ENCODE results near the gene SP8.

The SP8 gene

DNA sequence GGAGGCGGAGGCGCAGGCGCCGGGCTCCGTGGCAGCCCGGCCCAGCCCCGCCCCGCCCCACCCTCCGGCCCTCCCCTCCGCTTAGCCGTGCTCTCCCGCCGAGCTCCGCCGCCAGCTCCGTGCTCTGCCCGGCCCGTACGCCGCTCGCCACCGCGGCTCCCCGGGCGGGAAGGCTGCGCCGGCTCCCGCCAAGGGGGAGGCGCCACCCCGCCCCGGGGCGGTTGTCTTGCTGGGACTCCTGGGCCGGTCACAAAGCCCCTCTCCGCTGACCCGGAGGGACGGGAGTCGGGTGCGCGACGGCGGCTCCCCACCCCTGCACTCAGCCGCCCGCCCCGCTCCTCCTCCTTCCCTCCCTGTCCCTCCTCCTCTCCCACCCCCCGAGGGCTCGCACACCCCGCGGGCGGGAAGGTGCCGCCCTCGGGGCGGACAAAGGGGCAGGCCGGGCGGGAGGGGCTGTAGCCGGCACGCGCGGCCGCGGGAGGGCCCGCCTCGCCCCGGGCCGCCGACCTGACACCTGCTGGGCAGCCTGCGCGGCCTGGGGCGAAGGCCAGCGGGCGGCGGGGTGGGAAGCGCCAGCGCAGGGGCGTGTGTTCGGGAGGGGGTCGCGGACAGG is 11.5 kb upstream of the SP8 start:
- ATAC-seq = peak; percentile 85
- peak overlapping the region; percentile 38 for H3K4me3 Mint-ChIP-seq
- H3K9me3 Mint-ChIP-seq = no peaks in the 10 kb centered on the region
- no peaks in the 10 kb centered on the region for H3K36me3 Mint-ChIP-seq
- H3K27me3 Mint-ChIP-seq = peaks cover 34% of the 10 kb centered on the region
- peaks cover 14% of the 10 kb centered on the region for H3K4me1 Mint-ChIP-seq
- H3K27ac Mint-ChIP-seq = no peak overlapping the region

GRCh38 chr7:20797462-20798080 is 10.9 kb upstream of the SP8 start:
- peak; percentile 76 for ATAC-seq
- Mint-ChIP-seq H3K27ac (no peak overlapping the region), H3K9me3 (no peaks in the 10 kb centered on the region), H3K36me3 (no peaks in the 10 kb centered on the region), H3K27me3 (peaks cover 41% of the 10 kb centered on the region), H3K4me1 (peaks cover 14% of the 10 kb centered on the region), H3K4me3 (peak overlapping the region; percentile 83)

GRCh38 chr7:20797042-20797461 is 10.4 kb upstream of the SP8 start:
- H3K4me1 Mint-ChIP-seq = peaks cover 14% of the 10 kb centered on the region
- no peaks in the 10 kb centered on the region for H3K36me3 Mint-ChIP-seq
- ATAC-seq = no peak
- H3K27ac Mint-ChIP-seq = no peak overlapping the region
- peak overlapping the region; percentile 83 for H3K4me3 Mint-ChIP-seq
- peaks cover 46% of the 10 kb centered on the region for H3K27me3 Mint-ChIP-seq
- no peaks in the 10 kb centered on the region for H3K9me3 Mint-ChIP-seq

- no peaks in the 10 kb centered on the region for H3K36me3 Mint-ChIP-seq
- H3K4me1 Mint-ChIP-seq = peaks cover 14% of the 10 kb centered on the region
- H3K27ac Mint-ChIP-seq = no peak overlapping the region
- H3K9me3 Mint-ChIP-seq = no peaks in the 10 kb centered on the region
- H3K4me3 Mint-ChIP-seq = peak overlapping the region; percentile 63
- ATAC-seq = no peak
- H3K27me3 Mint-ChIP-seq = peaks cover 51% of the 10 kb centered on the region
These were observed 9.8 kb upstream of the SP8 start for GRCh38 chr7:20796500-20796899.

GRCh38 chr7:20795881-20796280 is 9.2 kb upstream of the SP8 start:
- peaks cover 57% of the 10 kb centered on the region for H3K27me3 Mint-ChIP-seq
- no peak overlapping the region for H3K27ac Mint-ChIP-seq
- ATAC-seq = no peak
- peaks cover 14% of the 10 kb centered on the region for H3K4me1 Mint-ChIP-seq
- H3K4me3 Mint-ChIP-seq = no peak overlapping the region
- H3K36me3 Mint-ChIP-seq = no peaks in the 10 kb centered on the region
- H3K9me3 Mint-ChIP-seq = no peaks in the 10 kb centered on the region

DNA sequence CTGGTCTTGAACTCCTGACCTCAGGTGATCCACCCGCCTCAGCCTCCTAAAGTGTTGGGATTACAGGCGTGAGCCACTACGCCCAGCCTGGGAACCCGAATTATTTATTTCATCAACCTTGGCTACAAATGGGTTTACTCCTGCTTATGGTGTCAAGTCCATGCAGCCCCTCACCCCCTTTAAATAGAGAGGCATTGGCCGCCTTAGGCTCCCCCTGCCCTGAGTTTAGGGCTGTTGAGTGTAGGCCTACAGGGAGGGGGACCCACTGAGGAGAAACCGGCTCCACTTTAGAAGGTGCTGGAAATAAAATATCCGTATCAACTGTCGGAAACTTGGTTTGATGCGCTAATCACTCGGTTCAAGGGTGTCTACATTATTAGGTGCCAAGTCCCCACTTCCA is 8.7 kb upstream of the SP8 start:
- H3K27me3 Mint-ChIP-seq = peaks cover 63% of the 10 kb centered on the region
- H3K36me3 Mint-ChIP-seq = no peaks in the 10 kb centered on the region
- H3K27ac Mint-ChIP-seq = no peak overlapping the region
- no peak overlapping the region for H3K4me3 Mint-ChIP-seq
- peaks cover 14% of the 10 kb centered on the region for H3K4me1 Mint-ChIP-seq
- no peak for ATAC-seq
- no peaks in the 10 kb centered on the region for H3K9me3 Mint-ChIP-seq

DNA sequence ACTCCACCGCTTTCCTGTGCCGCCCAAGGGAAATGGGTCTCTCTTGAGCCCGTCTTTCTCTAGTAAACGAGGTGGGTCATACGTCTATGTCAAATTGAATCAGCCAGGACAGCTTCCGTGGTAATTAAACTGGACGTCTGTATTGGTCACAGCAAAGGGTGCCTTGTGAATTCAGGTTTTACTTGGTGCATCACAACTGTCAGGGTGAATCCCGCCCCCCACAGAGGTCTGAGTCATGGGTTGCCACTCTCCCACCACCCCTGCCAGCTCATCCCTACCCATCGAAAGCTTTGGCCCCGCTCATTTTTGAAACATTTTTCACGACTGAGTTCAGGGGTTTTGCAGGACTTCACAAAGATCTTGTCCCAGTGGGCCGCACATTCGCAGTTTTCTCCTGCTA is 8.0 kb upstream of the SP8 start:
- H3K27me3 Mint-ChIP-seq = peaks cover 69% of the 10 kb centered on the region
- ATAC-seq = no peak
- peaks cover 14% of the 10 kb centered on the region for H3K4me1 Mint-ChIP-seq
- no peak overlapping the region for H3K27ac Mint-ChIP-seq
- no peak overlapping the region for H3K4me3 Mint-ChIP-seq
- H3K9me3 Mint-ChIP-seq = no peaks in the 10 kb centered on the region
- H3K36me3 Mint-ChIP-seq = no peaks in the 10 kb centered on the region

- H3K4me3 Mint-ChIP-seq = no peak overlapping the region
- ATAC-seq = no peak
- H3K27ac Mint-ChIP-seq = no peak overlapping the region
- peaks cover 61% of the 10 kb centered on the region for H3K27me3 Mint-ChIP-seq
- no peaks in the 10 kb centered on the region for H3K9me3 Mint-ChIP-seq
- H3K4me1 Mint-ChIP-seq = peaks cover 10% of the 10 kb centered on the region
- no peaks in the 10 kb centered on the region for H3K36me3 Mint-ChIP-seq
These were observed 7.2 kb upstream of the SP8 start for GRCh38 chr7:20793694-20794394.

- Mint-ChIP-seq H3K36me3 (no peaks in the 10 kb centered on the region), H3K9me3 (no peaks in the 10 kb centered on the region), H3K27ac (no peak overlapping the region), H3K4me1 (peaks cover 7% of the 10 kb centered on the region), H3K4me3 (no peak overlapping the region), H3K27me3 (peaks cover 58% of the 10 kb centered on the region)
- no peak for ATAC-seq
These were observed 6.6 kb upstream of the SP8 start for GRCh38 chr7:20793248-20793647.

DNA sequence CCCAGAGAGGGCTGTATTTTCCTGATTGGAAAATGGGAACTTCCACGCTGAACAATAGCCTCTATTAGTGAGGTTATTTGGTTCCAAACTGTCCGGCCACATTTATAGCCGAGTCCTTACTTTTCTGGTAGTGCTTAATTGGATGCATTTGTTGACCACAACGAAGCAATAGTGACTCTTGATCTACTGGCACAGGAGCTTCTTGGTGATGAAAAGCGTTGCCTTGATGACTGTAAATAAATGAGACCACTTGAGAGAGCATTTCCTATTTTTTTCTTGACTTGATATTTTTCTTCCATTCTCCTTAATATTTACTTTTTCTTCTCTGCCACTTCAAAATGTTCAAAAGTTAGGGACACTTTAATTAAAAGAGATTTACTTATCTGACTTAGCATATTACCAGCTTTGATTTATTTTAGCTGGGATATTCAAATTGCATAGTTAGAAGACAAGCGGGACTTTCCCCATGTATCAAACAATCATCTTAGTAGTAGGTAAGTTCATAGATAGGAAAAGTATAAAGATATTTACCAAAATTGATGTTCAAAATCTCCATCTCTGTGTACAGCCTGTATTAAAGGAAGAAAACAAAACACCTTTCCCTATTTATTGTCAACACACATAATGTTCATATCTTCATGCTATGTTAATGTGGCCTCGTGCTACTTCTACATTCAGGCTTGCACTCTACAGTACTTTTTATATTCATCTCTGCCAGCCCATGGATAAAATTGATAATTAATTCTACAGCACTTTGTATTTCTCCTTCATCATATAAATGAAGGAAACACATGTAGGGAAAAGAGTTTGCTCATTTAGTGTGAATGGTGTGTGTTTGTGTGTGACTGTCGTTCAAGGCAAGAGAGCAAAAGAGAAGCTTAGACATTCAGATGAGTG is 5.1 kb upstream of the SP8 start:
- H3K27ac Mint-ChIP-seq = no peak overlapping the region
- no peaks in the 10 kb centered on the region for H3K4me1 Mint-ChIP-seq
- ATAC-seq = no peak
- peaks cover 64% of the 10 kb centered on the region for H3K27me3 Mint-ChIP-seq
- no peaks in the 10 kb centered on the region for H3K36me3 Mint-ChIP-seq
- H3K4me3 Mint-ChIP-seq = no peak overlapping the region
- peaks cover 5% of the 10 kb centered on the region for H3K9me3 Mint-ChIP-seq

- H3K27ac Mint-ChIP-seq = no peak overlapping the region
- H3K36me3 Mint-ChIP-seq = no peaks in the 10 kb centered on the region
- H3K4me1 Mint-ChIP-seq = peaks cover 5% of the 10 kb centered on the region
- no peak for ATAC-seq
- peaks cover 66% of the 10 kb centered on the region for H3K27me3 Mint-ChIP-seq
- H3K9me3 Mint-ChIP-seq = peaks cover 5% of the 10 kb centered on the region
- H3K4me3 Mint-ChIP-seq = no peak overlapping the region
These were observed 3.7 kb upstream of the SP8 start for GRCh38 chr7:20790375-20790774.

DNA sequence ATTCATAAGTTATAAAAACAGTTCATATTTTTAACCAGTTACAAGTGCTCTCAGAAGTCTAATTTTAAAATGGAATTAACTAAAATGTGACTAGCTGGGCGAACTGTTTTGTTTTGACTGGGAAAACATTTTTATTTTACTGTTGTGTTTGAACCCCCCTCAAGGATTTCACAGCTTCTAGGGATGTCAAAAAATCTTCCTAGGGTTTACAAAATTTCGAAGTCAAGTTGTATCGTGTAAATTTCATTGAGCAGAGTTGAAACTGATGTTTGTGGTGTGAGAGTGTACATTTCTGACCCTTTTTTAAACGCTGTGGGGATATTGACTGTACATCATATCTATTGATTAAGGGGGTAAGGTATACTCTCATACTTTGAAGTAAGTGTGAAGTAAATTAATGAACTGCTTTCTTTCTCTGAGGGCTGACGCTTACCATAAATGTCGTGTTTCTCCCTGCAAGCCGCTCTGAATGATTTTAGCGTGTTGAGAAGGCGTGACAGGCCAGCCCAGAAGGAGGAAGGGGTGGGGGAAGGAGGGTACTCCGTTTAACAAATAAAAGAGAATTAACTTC is 1.8 kb upstream of the SP8 start:
- Mint-ChIP-seq H3K27me3 (peaks cover 75% of the 10 kb centered on the region), H3K9me3 (peaks cover 9% of the 10 kb centered on the region), H3K4me3 (no peak overlapping the region), H3K36me3 (peaks cover 6% of the 10 kb centered on the region), H3K27ac (no peak overlapping the region), H3K4me1 (peaks cover 11% of the 10 kb centered on the region)
- ATAC-seq = no peak

DNA sequence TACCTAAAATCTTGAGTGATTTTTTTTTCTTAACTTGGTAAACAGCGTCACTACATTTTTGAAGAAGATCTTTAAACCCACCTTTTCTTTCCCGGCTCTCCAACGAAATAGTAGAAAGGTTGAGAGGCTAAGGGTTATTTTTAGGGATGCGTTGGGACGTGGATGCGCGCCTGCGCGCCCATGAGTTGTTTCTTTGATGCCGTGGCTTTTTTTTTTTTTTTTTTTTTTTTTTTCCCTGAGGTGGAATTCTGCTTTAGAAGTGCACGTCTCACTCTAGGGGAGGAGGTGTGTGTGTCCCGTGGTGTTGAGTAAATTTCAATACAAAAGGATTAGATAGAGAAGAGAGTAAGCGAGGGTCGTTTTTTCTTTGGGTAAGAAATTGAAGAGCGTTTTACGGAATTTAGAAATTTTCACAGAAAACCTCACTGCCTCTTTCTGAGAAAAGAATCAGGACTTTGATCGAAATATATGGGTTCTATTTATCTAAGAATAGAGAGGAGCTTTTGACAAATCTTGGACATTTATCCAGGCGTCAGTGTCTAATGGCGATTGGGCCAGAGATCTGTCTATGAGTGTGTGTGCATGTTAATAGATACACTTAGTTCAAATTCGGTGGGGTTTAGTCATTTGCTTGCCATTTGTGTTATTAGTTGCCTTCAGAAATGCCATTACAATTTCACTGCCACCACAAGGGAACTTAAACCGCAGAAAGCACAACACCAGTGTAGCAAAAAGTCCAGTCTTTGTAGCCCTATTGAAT is 1.2 kb upstream of the SP8 start:
- no peak overlapping the region for H3K27ac Mint-ChIP-seq
- H3K4me1 Mint-ChIP-seq = peaks cover 11% of the 10 kb centered on the region
- H3K27me3 Mint-ChIP-seq = peaks cover 75% of the 10 kb centered on the region
- peaks cover 6% of the 10 kb centered on the region for H3K36me3 Mint-ChIP-seq
- no peak for ATAC-seq
- peaks cover 9% of the 10 kb centered on the region for H3K9me3 Mint-ChIP-seq
- H3K4me3 Mint-ChIP-seq = no peak overlapping the region

DNA sequence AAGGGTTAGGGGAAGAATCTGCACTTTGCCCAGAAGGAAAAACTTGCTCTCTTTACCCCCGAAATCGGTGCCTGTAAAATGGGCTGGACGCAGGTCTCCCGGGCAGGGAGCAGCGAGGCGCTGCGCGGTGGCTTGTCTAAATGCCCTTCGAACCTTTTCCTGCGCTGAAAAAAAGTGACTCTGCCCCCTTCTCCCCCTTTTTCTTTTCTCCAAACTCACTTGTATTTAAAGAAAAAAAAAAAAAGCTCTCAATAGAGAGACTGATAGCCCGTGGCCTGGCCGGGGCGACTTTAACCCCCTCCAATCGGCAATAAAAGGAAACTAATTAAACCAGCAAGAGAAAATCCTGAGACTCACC is 286 bp downstream of the SP8 start:
- Mint-ChIP-seq H3K36me3 (peaks cover 6% of the 10 kb centered on the region), H3K9me3 (peaks cover 9% of the 10 kb centered on the region), H3K4me3 (no peak overlapping the region), H3K27me3 (peaks cover 71% of the 10 kb centered on the region), H3K4me1 (peaks cover 11% of the 10 kb centered on the region), H3K27ac (no peak overlapping the region)
- no peak for ATAC-seq

Data from stimulated activated memory B cell treated with anti-CD40 and anti-IgM and Interleukin-4, amounts not matched to agents 10 μg/mL and 1 μg/mL and 100 μg/mL, for 72 hours (primary cell).